Erythroblast (primary cell): ENCODE measurements around the gene CCK.

ENCODE experiments used
- GATA1 ChIP-seq: IDR thresholded peaks from 2 replicates; pipeline ENCODE4 v1.6.1; 2011; ENCODE audit warnings: low read depth, mild to moderate bottlenecking, control low read depth, low read length, moderate library complexity
- POLR2A ChIP-seq: IDR thresholded peaks from 2 replicates; pipeline ENCODE4 v1.6.1; 2011; ENCODE audit warnings: mild to moderate bottlenecking, low read length

- TF ChIP-seq POLR2A (no peak), GATA1 (no peak)
These were observed 48.4 kb upstream of the CCK start for GRCh38 chr3:42314411-42314810.
